Neural cell (in vitro differentiated cells): ENCODE data around the gene ZNF787.

Experiments used
- CTCF ChIP-seq: fragments of 450-650 bp; IDR thresholded peaks from 2 replicates; pipeline ENCODE4 v1.5.1; 2014; ENCODE audit warnings: antibody characterized with exemption, mild to moderate bottlenecking, moderate library complexity; ENCODE audit not compliant: poor library complexity, severe bottlenecking
- EZH2 ChIP-seq: fragments of 200-600, 300-800 bp; shearing (Covaris generic), sonication (generic); IDR thresholded peaks from 2 replicates; pipeline ENCODE4 v1.6.1; 2014; ENCODE audit warnings: antibody characterized with exemption, low read length, borderline replicate concordance, mild to moderate bottlenecking; ENCODE audit not compliant: insufficient read depth, poor library complexity, severe bottlenecking
- POLR2AphosphoS5 ChIP-seq: IDR thresholded peaks from 2 replicates; pipeline ENCODE4 v1.6.1; 2012
- SMC3 ChIP-seq: fragments of 450-650 bp; conservative IDR thresholded peaks from 2 replicates; pipeline ENCODE4 v1.6.1; 2014; ENCODE audit warnings: antibody characterized with exemption, mild to moderate bottlenecking, moderate library complexity; ENCODE audit not compliant: poor library complexity
- TAF1 ChIP-seq: IDR thresholded peaks from 2 replicates; pipeline ENCODE4 v1.6.1; 2012; ENCODE audit warnings: low read depth
- TF ChIP-seq, protein P1 (sequence below): IDR thresholded peaks from 2 replicates; pipeline ENCODE4 v1.6.1; 2012; ENCODE audit warnings: borderline replicate concordance

DNA sequence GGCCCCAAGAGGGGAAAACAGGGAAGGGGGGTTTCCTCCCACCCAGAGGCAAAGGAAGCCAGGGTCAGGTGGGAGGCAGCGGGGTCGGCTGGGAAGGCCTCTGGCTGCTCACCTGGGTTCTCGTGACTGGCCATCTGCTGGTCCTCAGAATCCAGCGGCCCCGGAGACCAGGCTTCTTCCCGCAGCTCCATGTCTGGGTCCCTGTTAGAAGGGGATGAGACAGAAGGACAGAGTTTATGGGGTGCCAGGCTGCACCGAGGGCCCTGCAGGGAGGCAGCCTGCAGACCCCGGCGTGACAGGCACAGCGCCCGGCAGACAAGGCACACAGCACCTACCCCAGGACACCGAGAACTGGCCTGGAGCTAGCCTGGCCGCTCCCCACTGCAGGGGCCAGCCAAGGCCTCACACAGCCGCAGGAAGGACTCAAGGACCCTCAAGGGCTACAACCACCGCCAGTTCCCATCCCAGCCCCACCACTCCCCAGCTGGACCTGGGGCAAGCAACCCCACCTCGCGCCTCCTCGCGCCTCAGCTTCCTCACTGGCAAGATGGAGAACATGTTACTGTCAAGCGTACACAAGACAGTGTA is 18.0 kb downstream of the ZNF787 start:
- TF ChIP-seq EZH2 (no peak), CTCF (no peak), TAF1 (no peak), POLR2AphosphoS5 (no peak), SMC3 (no peak)
- TF ChIP-seq, protein P1, sequence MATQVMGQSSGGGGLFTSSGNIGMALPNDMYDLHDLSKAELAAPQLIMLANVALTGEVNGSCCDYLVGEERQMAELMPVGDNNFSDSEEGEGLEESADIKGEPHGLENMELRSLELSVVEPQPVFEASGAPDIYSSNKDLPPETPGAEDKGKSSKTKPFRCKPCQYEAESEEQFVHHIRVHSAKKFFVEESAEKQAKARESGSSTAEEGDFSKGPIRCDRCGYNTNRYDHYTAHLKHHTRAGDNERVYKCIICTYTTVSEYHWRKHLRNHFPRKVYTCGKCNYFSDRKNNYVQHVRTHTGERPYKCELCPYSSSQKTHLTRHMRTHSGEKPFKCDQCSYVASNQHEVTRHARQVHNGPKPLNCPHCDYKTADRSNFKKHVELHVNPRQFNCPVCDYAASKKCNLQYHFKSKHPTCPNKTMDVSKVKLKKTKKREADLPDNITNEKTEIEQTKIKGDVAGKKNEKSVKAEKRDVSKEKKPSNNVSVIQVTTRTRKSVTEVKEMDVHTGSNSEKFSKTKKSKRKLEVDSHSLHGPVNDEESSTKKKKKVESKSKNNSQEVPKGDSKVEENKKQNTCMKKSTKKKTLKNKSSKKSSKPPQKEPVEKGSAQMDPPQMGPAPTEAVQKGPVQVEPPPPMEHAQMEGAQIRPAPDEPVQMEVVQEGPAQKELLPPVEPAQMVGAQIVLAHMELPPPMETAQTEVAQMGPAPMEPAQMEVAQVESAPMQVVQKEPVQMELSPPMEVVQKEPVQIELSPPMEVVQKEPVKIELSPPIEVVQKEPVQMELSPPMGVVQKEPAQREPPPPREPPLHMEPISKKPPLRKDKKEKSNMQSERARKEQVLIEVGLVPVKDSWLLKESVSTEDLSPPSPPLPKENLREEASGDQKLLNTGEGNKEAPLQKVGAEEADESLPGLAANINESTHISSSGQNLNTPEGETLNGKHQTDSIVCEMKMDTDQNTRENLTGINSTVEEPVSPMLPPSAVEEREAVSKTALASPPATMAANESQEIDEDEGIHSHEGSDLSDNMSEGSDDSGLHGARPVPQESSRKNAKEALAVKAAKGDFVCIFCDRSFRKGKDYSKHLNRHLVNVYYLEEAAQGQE = no peak
